PC-3 (cell line): ENCODE measurements around the gene SKIDA1. TPM values are rescaled to one million over a fixed set of nuclear protein-coding genes. Genes with fewer than 3 reads are reported as not detected.

ENCODE experiments used
- ATAC-seq: fragments of 200-7000 bp; cut with Tn5 transposase; 2 replicates; pipeline ENCODE4 v1.9.1; 2020; ENCODE audit warnings: mild to moderate bottlenecking, moderate library complexity
- BruUV-seq: library from RNA; stranded (reverse); fragments of 400-500 nt; replicated peaks from 2 replicates; lab custom pipeline; 2021; lab: Mats Ljungman, UMichigan
- CTCF ChIA-PET: fragments of 300-600 bp; sonication (Branson Sonifier 250); formaldehyde crosslinking; loops from one replicate; lab custom pipeline; 2022; ENCODE audit warnings: antibody characterized with exemption; lab: Charles Lee
- POLR2A ChIA-PET: fragments of 300-600 bp; sonication (Branson Sonifier 250); formaldehyde crosslinking; loops from one replicate; lab custom pipeline; 2022; ENCODE audit warnings: antibody characterized with exemption; ENCODE audit not compliant: unreplicated experiment; lab: Charles Lee
- DNase-seq: peaks from one replicate; pipeline ENCODE4 v3.0.0-alpha.2; 2015
- H2AFZ ChIP-seq: fragments of 300-600 bp; sonication (generic); 2 replicates; pipeline ENCODE4 v1.6.0; 2016; ENCODE audit warnings: antibody characterized with exemption, low read length
- H3F3A ChIP-seq: fragments of 300-600 bp; sonication (generic); one replicate; pipeline ENCODE4 v1.6.0; 2017; ENCODE audit warnings: antibody characterized with exemption, low read length, control low read depth, mild to moderate bottlenecking; ENCODE audit not compliant: unreplicated experiment
- H3K27ac ChIP-seq: fragments of 300-600 bp; sonication (generic); 2 replicates; pipeline ENCODE4 v1.5.1; 2016; ENCODE audit warnings: mild to moderate bottlenecking, low read length
- H3K27me3 ChIP-seq: fragments of 300-600 bp; sonication (generic); 2 replicates; pipeline ENCODE4 v1.6.1; 2016; ENCODE audit warnings: low read length, mixed read lengths
- H3K36me3 ChIP-seq: fragments of 300-600 bp; sonication (generic); 2 replicates; pipeline ENCODE4 v1.6.1; 2016; ENCODE audit warnings: low read depth, mixed run types, low read length, mixed read lengths
- H3K4me1 ChIP-seq: fragments of 300-600 bp; sonication (generic); 2 replicates; pipeline ENCODE4 v1.5.1; 2016; ENCODE audit warnings: low read length; ENCODE audit not compliant: insufficient read depth
- H3K4me2 ChIP-seq: fragments of 300-600 bp; sonication (generic); 2 replicates; pipeline ENCODE4 v1.6.0; 2016; ENCODE audit warnings: low read length
- H3K4me3 ChIP-seq: fragments of 300-600 bp; sonication (generic); 2 replicates; pipeline ENCODE4 v1.5.1; 2016; ENCODE audit warnings: mild to moderate bottlenecking, low read length, mixed read lengths
- H3K79me2 ChIP-seq: fragments of 300-600 bp; sonication (generic); 2 replicates; pipeline ENCODE4 v1.6.1; 2017; ENCODE audit warnings: low read length, mixed read lengths
- H3K9ac ChIP-seq: fragments of 300-600 bp; sonication (generic); 2 replicates; pipeline ENCODE4 v1.6.0; 2016; ENCODE audit warnings: mild to moderate bottlenecking, low read length
- H3K9me2 ChIP-seq: fragments of 300-600 bp; sonication (generic); replicated peaks from 2 replicates; pipeline ENCODE4 v1.6.1; 2016; ENCODE audit warnings: mixed run types, low read length, mixed read lengths
- H3K9me3 ChIP-seq: fragments of 300-600 bp; sonication (generic); 2 replicates; pipeline ENCODE4 v1.6.1; 2016; ENCODE audit warnings: low read length, mixed read lengths
- H4K20me1 ChIP-seq: fragments of 300-600 bp; sonication (generic); 2 replicates; pipeline ENCODE4 v1.6.1; 2016; ENCODE audit warnings: low read length, mixed read lengths
- EZH2 ChIP-seq: fragments of 300-600 bp; sonication (generic); IDR thresholded peaks from one replicate; pipeline ENCODE4 v1.6.1; 2017; ENCODE audit warnings: antibody characterized with exemption, mild to moderate bottlenecking, low read length; ENCODE audit not compliant: unreplicated experiment
- EZH2phosphoT487 ChIP-seq: fragments of 300-600 bp; sonication (generic); IDR thresholded peaks from 2 replicates; pipeline ENCODE4 v1.6.1; 2018; ENCODE audit warnings: mild to moderate bottlenecking, antibody characterized with exemption, low read length, borderline replicate concordance
- intact Hi-C: fragments of 100-400 bp; cut with micrococcal nuclease; formaldehyde crosslinking; loops from 2 replicates; pipeline ENCODE4 v1.9.0; 2023
- total RNA-seq: library from RNA; depleted of rRNA; stranded (reverse); fragments of >200 nt; gene quantifications from 2 replicates; pipeline ENCODE4 v1.2.3, GENCODE V29; 2014
- TF ChIP-seq, protein P1 (sequence below): fragments of 300-600 bp; sonication (generic); conservative IDR thresholded peaks from 2 replicates; pipeline ENCODE4 v1.5.1; 2017; ENCODE audit warnings: antibody characterized with exemption, low read depth, mild to moderate bottlenecking, low read length

SKIDA1 gene
- total RNA-seq, 1 experiment from 2014 or later: 0.26 TPM

DNA sequence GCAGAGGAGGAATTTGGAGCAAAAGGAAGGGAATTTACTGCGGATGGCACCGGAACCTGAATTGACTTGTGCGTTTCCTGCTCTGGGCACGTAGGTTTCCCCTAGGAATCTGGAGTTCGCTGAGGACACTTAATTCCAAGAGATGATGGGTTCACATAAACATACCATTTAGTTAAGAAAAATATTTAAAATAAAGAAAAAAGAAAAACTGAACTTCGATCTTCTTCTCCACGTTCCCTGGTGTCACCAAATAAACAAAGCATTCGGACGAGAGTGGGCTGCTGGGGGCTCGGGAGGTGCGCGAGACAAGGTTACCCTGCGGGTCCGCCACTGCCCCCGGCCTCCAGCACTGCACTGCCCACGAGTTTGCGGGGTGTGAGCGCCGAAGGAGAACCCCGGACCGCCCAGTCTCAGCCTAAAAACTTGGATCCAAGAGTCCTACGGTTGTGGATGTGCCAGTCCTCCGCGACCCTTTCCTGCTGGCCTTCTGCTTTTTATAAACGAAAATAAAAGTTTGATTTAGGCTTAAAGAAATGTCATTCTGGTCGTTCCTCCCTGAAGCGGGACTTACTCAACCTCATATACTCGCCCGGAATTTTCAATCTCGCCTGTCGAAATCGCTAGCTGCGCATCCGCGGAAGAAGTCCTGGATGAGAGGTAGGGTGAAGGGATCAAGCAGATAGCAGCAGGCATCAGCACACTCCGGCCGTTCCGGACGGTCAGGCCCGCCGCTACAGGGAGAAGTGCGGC lies 30.3 kb downstream of the SKIDA1 start:
- Histone ChIP-seq H3K9ac (peak overlapping the region; percentile 65; the same call in 1 of the 2 replicates), H3K9me2 (no peaks in the 10 kb centered on the region), H3K4me2 (peak overlapping the region; percentile 87), H3K27me3 (no peaks in the 10 kb centered on the region), H3F3A (no peaks in the 10 kb centered on the region), H4K20me1 (no peaks in the 10 kb centered on the region), H2AFZ (peak overlapping the region; percentile 87), H3K27ac (no peak overlapping the region), H3K79me2 (no peaks in the 10 kb centered on the region), H3K4me3 (peak overlapping the region; percentile 93), H3K9me3 (no peaks in the 10 kb centered on the region), H3K4me1 (no peaks in the 10 kb centered on the region; the same call in 1 of the 2 replicates), H3K36me3 (no peaks in the 10 kb centered on the region)
- ATAC-seq (0 out of 2 replicates have a peak, but pooled peaks have one; percentile 2), DNase-seq (no peak)
- ChIA-PET CTCF (interaction anchor here (1.2 kb wide), 1 partner anchor 21 kb away, joined by 3 read pairs; no protein-coding TSS in a partner anchor), POLR2A (no interaction called here)
- intact Hi-C loops: loop anchor here (2.0 to 10.0 kb wide), 5 partner anchors 160 to 420 kb away; no protein-coding TSS in a partner anchor
- BruUV-seq: no TSS peak
- TF ChIP-seq EZH2phosphoT487 (no peak), EZH2 (no peak)
- TF ChIP-seq, protein P1, sequence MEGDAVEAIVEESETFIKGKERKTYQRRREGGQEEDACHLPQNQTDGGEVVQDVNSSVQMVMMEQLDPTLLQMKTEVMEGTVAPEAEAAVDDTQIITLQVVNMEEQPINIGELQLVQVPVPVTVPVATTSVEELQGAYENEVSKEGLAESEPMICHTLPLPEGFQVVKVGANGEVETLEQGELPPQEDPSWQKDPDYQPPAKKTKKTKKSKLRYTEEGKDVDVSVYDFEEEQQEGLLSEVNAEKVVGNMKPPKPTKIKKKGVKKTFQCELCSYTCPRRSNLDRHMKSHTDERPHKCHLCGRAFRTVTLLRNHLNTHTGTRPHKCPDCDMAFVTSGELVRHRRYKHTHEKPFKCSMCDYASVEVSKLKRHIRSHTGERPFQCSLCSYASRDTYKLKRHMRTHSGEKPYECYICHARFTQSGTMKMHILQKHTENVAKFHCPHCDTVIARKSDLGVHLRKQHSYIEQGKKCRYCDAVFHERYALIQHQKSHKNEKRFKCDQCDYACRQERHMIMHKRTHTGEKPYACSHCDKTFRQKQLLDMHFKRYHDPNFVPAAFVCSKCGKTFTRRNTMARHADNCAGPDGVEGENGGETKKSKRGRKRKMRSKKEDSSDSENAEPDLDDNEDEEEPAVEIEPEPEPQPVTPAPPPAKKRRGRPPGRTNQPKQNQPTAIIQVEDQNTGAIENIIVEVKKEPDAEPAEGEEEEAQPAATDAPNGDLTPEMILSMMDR: no peak

DNA sequence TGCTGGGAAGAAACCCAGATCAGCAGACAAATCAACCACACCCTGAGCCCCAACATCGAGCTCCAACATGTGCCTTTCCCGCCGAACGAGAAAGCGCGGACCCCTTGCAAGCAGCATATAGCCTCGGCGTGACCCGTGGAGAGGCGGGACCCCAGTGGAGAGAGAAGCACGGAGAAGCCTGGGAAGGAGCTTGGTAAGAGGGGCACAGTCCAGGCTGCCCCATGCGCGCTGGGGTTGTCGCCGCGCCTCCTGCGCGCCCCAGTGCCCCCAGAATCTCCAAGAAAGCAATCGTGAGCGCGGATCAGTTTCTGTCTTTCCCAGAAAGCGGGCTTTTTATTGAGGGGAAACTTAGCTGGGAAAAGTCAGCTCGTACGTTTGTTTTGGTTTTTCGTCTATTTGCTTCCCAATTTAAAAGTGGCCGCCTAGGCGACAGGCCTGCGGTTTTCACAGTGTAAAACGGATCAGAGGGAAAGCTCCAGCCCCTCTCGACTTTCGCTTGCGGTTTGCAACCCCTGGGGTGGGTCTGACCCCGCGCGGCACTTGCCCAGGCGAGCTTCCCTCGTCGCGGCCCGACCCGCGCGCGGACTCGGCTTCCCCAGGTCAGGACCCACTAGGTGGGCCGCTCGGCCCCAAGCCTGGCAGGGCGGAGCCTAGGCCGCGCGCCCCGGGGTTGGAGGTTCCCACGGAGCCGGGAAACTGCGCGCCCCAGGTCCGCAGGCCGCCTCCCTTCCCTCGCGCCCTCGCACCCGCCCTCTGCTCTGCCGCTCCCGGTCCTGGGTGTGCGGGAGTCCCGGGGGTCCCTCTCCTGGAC lies 31.1 kb downstream of the SKIDA1 start:
- no peak for DNase-seq
- Histone ChIP-seq H3K36me3 (no peaks in the 10 kb centered on the region), H2AFZ (peak overlapping the region; percentile 87; the same call in 1 of the 2 replicates), H3K9me3 (no peaks in the 10 kb centered on the region), H3K27me3 (no peaks in the 10 kb centered on the region), H3K27ac (no peak overlapping the region), H3K4me1 (no peaks in the 10 kb centered on the region; the same call in 1 of the 2 replicates), H3K4me2 (peak overlapping the region; percentile 87), H4K20me1 (no peaks in the 10 kb centered on the region), H3K4me3 (peak overlapping the region; percentile 93), H3K9me2 (no peaks in the 10 kb centered on the region), H3K79me2 (no peaks in the 10 kb centered on the region), H3K9ac (no peak overlapping the region; the same call in 1 of the 2 replicates), H3F3A (no peaks in the 10 kb centered on the region)
- ATAC-seq: no peak
- TF ChIP-seq EZH2 (no peak), EZH2phosphoT487 (no peak)
- TF ChIP-seq, protein P1: no peak
- ChIA-PET CTCF (interaction anchor here (0.6 kb wide), 1 partner anchor 109 kb away, joined by 3 read pairs; no protein-coding TSS in a partner anchor), POLR2A (no interaction called here)
- no TSS peak for BruUV-seq
- intact Hi-C loops: loop anchor here (2.0 to 10.0 kb wide), 5 partner anchors 160 to 420 kb away; no protein-coding TSS in a partner anchor
